IPS DF 4.7 (cell line): ENCODE results near the gene PPP4R1.
"Not testable (repeated sequence)": the region's sequence is repeated elsewhere in the genome, so short reads cannot be mapped to it uniquely, and the experiment has no call there.

Source experiments
- DNase-seq: peaks from one replicate; pipeline ENCODE4 v3.0.0-alpha.2; 2013; ENCODE audit warnings: low spot score; ENCODE audit errors: extremely low read depth

PPP4R1 gene

DNA sequence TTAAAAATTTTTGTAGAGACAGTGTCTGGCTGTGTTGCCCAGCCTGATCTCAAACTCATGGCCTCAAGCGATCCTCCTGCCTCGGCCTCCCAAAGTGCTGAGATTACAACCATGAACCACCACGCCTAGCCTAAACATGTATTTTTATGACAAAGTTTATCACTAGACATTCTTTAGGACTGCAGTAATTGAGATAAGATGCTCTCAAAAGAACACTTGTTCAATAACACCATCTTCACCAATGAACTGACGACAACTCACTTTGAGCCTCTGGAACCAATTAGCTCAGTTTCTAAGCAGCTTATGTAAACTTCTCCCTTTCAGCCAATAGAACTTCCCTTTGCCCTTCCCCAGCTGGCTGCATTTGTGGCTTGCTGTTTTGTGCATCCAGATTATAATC lies 15.3 kb upstream of the PPP4R1 start:
- no peak for DNase-seq

DNA sequence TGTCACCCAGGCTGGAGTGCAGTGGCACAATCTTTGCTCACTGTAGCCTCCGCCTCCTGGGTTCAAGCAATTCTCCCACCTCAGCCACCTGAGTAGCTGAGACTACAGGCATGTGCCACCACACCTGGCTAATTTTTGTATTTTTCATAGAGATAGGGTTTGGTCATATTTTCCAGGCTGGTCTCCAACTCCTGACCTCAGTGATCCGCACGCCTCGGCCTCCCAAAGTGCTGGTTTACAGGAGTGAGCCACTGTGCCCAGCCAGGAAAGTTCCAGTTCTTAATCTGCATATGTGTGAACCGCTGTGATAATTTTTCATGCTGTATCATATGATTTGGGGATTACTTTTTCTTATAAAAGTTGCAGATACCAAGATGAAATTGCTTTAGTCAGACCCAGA lies 14.6 kb upstream of the PPP4R1 start:
- DNase-seq: no peak

DNA sequence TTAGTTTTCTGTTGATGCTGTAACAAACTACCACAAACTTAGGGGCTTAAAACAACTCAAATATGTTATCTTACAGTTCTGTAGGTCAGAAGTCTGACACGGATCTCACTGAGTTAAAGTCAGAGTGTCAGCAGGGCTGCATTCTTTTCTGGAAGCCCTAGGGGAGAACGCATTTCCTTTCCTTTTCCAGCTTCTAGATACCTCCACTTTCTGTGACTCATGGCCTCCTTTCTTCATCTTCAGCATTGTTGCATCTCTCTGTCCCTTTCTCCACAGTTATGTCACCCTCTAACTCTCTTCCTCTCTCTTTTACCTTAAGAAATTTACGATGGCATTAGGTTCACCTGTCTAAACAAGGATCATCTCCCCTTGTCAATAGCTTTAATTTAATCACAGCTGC lies 13.3 kb upstream of the PPP4R1 start:
- DNase-seq: no peak

DNA sequence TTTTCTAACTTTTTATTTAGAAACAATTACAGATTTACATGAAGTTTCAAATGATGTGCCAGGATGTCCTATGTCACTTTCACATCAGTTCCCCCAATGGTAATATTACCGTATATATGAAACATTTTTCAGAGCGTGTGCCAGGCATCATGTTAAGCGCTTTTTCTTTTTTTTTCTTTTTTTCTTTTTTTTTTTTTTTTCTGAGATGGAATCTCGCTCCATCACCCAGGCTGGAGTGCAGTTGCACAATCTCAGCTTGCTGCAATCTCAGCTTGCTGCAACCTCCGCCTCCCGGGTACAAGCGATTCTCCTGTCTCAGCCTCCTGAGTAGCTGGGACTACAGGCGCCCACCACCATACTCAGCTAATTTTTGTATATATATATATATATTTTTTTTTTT lies 5.6 kb upstream of the PPP4R1 start:
- DNase-seq: no peak

GRCh38 chr18:9619545-9619944 lies 5.2 kb upstream of the PPP4R1 start:
- no peak for DNase-seq

GRCh38 chr18:9619056-9619455 lies 4.7 kb upstream of the PPP4R1 start:
- no peak for DNase-seq

DNA sequence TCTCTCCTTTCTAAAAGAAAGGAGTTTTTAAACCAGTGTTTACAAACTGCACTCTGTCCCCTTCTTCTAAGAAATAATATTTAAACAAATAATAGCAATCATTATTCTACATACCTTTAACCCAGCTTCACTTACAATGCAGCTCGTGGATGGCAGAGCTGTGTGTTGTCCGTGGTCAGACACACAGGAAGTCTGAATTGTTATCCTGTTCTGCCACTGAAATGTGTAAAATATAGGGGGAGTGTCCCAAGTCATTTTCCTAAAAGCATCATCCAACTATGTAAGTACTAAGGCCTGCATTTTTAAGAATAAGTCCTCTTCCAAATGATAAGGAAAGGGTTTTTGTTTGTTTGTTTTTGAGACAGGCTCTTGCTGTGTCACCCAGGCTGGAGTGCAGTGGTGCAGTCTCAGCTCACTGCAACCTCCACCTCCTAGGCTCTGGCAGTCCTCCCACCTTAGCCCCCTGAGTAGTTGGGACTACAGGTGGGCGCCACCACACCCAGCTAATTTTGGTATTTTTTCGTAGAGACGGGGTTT lies 2.7 kb upstream of the PPP4R1 start:
- no peak for DNase-seq

- no peak for DNase-seq
These were observed 1.7 kb upstream of the PPP4R1 start for GRCh38 chr18:9616049-9616448.

- DNase-seq: no peak
These were observed 980 bp upstream of the PPP4R1 start for GRCh38 chr18:9615280-9615797.

DNA sequence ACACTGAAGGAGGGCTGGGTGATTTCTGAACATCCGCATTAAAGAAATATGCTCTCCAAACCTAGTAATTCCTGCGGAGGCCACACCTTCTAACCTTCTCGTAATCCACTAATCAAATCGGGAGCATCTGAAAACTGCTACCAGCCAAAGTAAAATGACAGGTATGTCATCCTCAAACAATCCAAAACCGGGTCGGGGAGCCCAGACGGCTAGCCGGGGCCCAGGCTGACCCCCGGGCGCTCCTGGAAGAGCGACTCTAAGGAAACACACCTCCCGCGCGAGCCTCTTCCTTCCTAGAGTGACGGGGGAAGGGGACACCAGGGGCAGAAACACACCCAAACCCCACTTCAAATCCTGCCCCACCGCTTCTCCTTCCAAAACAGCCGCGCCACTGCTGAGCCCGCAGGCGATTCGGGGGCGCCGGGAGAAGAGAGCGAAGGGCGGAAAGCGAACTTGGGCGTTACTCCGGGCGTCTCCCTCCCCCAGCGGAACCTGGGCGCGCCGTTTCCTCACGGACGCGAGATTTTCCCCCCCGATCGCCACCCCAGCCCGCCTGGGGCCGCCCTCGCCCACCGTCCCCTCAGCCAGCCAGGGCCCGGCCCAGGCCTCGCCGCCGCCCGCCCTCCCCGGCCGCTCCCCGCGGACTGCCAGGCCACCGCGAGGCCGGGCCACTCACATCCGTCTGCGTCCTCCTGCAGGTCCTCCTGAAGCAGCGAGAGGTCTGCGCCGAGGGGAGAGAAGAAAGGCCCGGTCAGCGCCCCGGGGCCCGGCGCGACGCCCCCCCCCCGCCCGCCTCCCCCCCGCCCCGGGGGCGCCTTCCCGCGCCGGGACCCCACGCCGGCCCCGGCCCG lies 584 bp downstream of the PPP4R1 start:
- DNase-seq: no peak

GRCh38 chr18:9612977-9613376 lies 1.4 kb downstream of the PPP4R1 start:
- DNase-seq: no peak

- no peak for DNase-seq
These were observed 2.0 kb downstream of the PPP4R1 start for GRCh38 chr18:9612215-9612830.

- DNase-seq: no peak
These were observed 5.2 kb downstream of the PPP4R1 start for GRCh38 chr18:9609190-9609589.

- no peak for DNase-seq
These were observed 5.6 kb downstream of the PPP4R1 start for GRCh38 chr18:9608728-9609127.

DNA sequence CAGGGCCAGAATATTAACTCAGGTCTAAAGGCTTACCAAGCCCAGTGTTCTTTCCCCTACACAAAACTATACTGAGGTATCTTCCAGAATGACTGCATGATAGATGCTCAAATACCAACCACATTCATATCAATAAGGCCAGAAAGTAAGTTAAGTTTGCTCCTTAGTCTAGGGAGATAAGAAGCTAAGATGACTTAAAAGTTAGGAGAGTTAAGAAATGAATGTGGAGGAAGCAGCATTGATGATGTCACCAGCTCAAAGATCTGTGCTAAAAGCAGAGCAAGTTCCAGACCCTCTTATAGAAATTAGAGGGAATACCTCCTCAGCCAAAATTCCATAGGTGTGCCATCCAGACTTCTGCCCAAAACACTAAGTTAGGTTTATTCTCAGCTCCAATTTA lies 6.1 kb downstream of the PPP4R1 start:
- DNase-seq: no peak

DNA sequence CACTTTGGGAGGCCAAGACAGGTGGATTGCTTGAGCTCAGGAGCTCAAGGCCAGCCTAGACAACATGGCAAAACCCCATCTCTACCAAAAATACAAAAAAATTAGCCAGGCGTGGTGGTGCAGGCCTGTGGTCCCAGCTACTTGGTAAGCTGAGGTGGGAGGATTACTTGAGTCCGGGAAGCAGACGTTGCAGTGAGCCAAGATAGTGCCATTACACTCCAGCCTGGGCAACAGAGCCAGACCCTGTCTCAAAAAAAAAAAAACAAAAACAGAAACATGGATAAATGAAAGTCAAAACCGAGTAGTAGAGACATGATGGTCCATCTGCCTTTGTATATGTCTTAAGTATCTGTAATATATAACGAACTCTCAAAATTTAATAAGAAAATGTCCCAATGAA lies 7.2 kb downstream of the PPP4R1 start:
- not testable (repeated sequence) for DNase-seq

GRCh38 chr18:9606039-9606438 lies 8.3 kb downstream of the PPP4R1 start:
- no peak for DNase-seq

DNA sequence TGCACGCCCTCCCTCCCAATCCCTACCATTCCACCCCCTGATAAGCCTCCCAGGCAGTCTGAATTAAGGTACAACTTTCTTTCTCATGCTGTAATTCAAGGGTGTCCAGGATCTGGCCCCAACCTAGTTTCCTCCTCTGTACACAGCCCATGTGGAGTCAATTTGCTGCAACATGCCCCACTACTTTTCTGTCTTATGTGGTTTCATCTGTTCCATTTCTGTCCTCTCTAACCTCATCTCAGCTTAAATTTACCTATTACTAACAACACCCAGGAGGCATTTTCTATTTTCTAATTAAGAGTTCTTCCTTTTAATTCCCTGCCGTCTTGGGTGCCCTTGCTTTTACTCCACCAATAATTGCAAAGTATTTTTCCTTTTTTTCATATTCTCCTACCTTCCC lies 10.0 kb downstream of the PPP4R1 start:
- DNase-seq: no peak

GRCh38 chr18:9599328-9599727 lies 15.0 kb downstream of the PPP4R1 start:
- DNase-seq: no peak

GRCh38 chr18:9597609-9598008 lies 16.8 kb downstream of the PPP4R1 start:
- DNase-seq: no peak

- DNase-seq: no peak
These were observed 17.4 kb downstream of the PPP4R1 start for GRCh38 chr18:9596843-9597526.

- DNase-seq: no peak
These were observed 18.1 kb downstream of the PPP4R1 start for GRCh38 chr18:9596226-9596625.
